Testis (tissue), 2 donors: ENCODE data around the gene LMAN1.

Source experiments
- POLR2A ChIP-seq: fragments of 450-650 bp; IDR thresholded peaks from one replicate; pipeline ENCODE4 v1.6.1; 2017; ENCODE audit warnings: antibody characterized with exemption, mild to moderate bottlenecking, moderate library complexity
- TF ChIP-seq, protein P1 (sequence below), 3 experiments: fragments of 450-650 bp in 2 of 3; fragments of 200-600 bp in 1 of 3; sonication (generic) in 1 of 3; IDR thresholded peaks; one replicate each; pipeline ENCODE4 v1.5.1; 2016 to 2019; ENCODE audit warnings: antibody characterized with exemption in 3 of 3, mild to moderate bottlenecking in 2 of 3, moderate library complexity in 1 of 3

DNA sequence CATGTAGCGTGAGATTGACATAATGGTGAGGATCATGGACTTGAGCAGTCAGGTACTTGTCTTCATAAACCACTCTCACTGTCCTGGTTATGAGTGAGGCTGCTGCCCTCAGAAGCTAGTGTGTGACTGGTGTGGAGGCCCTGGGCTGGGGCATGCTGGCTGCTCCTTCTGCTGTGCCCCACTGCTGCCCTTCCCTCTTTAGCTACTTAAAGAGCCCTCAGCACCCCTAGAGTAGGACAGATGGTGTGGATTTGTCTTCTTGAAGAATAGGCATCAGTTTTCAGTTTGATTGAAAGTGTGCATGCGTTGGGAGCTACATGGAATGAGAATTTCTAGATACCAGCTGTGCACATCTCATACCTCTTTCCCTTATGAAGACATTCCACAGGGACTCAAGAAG lies 56.1 kb downstream of the LMAN1 start:
- TF ChIP-seq, protein P1, sequence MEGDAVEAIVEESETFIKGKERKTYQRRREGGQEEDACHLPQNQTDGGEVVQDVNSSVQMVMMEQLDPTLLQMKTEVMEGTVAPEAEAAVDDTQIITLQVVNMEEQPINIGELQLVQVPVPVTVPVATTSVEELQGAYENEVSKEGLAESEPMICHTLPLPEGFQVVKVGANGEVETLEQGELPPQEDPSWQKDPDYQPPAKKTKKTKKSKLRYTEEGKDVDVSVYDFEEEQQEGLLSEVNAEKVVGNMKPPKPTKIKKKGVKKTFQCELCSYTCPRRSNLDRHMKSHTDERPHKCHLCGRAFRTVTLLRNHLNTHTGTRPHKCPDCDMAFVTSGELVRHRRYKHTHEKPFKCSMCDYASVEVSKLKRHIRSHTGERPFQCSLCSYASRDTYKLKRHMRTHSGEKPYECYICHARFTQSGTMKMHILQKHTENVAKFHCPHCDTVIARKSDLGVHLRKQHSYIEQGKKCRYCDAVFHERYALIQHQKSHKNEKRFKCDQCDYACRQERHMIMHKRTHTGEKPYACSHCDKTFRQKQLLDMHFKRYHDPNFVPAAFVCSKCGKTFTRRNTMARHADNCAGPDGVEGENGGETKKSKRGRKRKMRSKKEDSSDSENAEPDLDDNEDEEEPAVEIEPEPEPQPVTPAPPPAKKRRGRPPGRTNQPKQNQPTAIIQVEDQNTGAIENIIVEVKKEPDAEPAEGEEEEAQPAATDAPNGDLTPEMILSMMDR (IDR thresholded peaks at IDR 0.05), result no peak
- TF ChIP-seq POLR2A, result no peak
